GM19395 (cell line): ENCODE data around the gene FADS1.

Source experiments
- ATAC-seq: cut with Tn5 transposase; IDR thresholded peaks from one replicate; pipeline ENCODE4 v1.9.1; 2021; ENCODE audit warnings: mild to moderate bottlenecking, moderate library complexity; ENCODE audit not compliant: unreplicated experiment

The FADS1 gene

DNA sequence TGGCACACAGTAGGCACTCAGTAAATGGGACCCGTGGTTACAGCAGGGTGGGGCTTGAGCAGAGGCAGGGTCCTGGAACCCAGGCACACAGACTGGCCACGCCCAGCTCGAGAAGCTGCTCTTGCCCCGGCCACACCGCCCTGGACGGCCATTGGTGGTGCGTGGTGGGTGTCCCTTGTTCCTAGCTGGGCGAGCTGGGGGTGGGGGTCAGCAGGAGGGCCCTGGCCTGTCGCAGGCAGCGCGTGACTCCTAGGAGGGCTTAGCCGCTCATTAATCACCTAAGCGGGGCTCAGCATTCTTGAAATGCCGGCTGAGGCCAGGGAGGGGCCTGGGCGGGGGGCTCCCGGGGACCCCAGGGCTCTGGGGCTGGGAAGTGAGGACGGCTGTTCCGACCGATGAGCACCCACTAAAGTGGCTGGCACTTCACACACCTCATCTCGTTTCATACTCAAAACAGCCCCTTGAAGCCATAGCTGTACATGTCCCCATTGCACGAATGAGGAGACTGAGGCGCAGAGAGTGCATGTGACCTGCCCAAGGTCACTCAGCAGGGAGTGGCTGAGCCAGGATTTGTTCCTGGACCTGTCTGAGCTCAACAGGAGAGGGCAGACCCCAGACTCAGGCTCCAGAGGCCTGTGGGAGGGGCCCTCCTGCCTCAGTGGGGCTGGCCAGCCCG, 52.7 kb downstream of the FADS1 start:
- ATAC-seq, result no peak

DNA sequence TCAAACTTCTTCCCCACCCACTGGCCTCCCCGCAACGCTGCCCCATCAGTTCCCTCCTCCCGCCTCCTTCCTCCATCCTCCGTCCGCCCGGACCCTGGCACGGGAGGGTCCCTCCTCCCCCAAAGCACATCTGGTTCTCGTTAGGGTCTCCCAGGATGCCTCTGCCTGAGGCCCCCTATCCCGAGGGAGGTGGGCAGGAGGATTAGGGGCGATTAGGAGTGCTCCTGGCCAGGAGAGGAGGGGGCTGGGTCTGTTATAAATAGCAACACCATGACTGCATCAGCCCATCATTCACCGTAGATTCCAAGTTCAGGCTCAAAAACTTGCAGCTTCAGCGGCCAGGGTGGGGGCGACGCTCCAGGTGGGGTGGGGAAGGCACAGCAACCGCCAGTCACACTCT, 54.0 kb downstream of the FADS1 start:
- no peak for ATAC-seq

DNA sequence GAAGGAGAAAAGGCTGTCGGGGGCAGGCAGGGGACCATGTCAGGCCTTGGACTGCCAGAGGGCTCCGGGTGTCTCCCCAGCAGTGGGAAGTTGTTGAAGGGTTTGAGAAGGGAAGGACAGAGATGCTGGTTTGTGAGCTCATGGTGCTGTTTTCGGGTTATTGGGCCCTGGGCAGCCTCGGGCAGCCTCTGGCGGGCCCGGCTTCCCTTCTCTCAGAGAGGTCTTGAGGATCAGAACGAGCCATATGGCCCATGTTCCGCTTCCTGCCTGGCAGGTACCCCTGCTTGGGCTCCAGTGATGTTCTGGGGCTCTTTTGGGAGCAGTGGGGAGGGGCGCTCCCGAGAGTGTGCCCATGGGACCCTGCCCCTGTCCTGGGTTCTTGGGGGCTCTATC, 54.6 kb downstream of the FADS1 start:
- ATAC-seq, result no peak

DNA sequence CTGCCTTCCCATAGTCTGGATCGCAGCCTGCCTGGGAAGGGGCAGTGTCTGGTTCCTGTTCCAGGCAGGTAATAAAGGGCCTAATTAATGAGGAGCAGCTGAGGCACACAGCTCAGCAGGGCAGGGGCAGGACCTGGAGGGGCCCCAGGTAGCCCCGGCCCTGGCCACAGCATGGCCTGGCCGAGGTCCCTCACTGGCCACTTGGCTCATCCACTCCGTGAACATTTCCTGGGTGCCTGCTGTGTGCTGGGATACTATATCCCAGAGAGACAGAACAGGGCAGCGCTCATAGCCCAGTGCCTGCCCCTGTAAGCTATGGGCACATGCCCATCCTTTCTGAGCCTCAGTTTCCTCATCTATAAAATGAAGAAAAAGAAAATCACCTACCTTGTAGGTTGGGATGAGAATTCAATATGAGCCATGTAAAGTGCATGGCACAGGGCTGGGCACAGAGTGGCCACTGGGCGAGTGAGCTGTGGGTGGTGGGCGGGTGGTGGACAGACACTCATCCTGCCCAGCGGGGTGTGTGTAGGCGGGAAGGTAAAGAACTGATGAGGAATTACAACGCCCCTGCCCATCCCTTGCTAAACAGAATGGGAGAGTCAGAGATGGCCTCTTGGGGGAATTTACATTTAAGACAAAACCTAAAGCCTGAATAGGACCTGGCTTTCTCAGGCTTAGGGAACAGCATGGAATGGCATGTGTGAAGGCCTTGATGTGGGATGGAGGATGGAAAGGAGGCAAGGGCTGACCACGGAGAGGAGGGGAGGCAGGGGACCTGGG, 55.2 kb downstream of the FADS1 start:
- ATAC-seq, result no peak

DNA sequence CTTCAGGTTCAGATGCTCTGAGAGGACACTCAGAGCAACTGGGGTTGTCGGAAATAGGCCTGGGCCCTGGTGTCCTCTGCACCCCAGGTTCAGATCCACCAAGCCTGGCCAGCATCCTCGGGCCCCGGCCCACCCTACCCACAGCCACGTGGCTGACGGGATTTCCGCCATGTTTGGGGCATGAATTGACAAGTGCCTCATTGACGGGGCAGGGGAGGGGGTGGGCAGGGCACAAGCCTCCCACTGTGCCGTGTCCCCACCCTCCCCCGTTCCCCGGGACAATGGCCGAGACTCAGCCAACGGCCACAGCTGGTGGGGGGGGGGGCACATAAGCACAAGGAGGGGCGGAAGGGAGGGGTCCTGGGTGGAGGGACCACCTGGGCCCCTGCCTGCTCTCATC, 55.9 kb downstream of the FADS1 start:
- no peak for ATAC-seq

DNA sequence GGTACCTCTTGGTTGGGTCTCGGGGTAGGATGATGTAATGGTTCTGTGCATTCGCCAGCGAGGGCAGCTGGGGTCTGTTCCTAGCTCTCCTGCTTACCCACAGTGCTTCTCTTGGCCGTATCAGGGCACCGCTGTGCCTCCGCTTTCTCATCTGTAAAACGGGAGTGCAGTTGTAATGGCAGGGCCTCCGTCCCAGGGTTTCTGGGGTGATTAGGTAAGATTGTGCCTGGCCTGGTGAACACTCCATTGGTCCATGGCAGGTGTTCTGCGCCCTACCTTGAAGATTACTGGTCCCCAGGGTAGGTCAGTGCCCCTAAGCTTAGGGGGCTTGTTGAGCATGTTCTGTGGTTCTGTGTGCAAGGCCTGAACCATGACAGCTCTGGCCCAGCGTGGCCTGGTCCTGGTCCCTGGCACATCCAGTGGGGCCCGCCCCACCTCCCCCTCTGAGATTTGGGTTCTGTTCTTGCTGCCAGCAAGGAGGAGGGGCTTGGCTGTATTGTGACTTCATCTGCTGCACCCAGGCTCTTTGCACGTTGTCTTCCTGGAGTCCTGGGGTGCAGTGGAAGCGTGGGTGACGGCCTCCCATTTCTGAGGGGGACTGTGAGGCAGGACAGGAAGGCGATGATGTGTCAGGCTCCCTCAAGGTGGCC, 59.5 kb downstream of the FADS1 start:
- no peak for ATAC-seq

DNA sequence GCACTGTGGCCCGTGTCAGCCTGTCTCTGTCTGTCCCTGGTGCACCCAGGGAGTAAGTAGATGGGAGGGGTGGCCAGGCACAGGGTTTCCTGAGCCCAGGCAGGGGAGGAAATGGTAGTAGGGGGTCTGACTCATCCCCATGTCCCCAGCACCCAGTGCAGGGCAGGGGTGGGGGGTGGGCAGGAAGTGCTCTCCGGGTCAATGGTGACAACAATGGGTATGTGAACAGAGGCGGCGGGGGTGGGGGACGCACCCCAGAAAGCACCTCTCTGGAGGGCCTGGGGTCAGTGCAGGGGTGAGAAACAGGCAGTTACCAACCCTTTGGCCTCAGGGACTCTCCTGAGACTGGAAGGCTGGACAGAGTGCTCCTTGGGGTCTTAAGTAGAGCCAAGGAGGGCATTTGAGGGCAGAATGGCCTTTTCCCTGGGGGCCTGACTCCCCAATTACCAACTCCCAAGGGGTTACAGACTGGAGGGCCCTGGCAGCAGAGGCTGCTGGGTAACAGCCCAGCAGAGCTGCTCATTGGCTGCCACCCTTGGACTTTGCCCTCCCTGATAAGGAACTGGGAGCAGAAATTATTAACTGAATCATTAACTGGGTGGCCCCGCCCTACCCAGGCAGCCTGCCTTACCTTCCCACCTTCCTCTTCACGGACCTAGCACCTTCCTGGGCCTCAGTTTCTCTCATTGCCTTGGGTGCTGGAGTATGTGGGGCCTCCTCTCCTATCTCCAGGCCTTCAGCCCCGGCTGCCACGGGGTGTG, 60.2 kb downstream of the FADS1 start:
- no peak for ATAC-seq

DNA sequence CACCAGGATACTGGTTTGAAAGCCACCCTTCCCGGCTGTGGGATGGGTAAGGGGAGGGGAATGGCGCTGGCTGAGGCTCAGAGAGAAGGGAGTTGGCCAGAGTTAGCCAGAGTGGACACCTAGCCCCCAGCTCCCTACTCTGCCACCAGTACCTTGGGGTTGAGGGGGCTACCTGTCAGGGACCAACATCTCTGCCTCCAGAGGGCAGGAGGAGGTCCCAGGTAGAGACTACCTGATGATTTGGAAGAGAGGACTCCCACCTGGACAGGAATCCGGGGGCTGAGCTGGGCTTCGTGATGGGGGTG, 60.7 kb downstream of the FADS1 start:
- no peak for ATAC-seq

DNA sequence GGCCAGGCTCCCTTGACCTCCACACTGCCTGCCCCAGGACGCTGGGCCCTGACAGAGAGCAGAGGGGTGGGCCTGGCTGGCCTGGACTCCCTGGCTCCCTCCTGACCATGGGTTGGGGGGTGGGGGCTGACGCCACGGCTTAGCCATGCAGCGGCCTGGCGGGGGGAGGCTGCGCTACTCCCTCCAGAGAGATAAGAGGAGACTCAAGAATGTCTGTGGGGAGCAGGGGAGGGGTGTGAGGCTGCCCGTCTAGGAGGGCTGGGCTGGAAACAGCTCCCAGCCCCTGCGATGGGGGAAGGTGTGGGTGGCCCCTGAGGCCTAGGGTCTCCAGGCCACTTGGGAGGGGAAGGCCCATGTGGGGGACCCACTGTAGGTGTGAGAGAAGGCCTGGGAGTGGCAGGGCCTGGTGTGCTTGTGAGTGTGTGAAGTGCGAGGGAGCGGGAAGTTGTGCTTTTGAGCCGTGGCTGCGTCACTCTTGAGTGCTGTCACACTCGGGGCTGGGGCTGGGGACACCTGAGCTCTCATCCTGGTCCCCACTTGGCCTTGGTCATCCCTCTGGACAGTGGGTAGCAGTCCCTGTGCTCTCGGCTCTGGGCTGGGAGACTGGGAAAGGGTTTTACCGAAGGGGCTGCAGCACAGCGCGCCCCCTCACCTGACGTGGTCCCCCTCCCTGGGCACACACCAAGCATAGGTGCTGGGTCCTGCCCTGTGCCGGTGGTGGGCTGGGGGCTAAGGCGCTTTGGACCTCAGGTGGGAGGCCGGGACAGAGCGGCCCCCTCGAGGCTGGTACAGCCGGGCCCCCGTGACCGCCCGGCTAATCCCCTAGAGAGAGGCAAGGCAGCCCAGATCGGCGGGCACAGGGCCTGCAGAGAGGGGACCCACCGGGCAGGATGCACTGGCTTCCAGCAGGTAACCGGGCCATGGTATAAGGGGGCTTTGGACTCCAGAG, 62.0 kb downstream of the FADS1 start:
- ATAC-seq, result no peak

DNA sequence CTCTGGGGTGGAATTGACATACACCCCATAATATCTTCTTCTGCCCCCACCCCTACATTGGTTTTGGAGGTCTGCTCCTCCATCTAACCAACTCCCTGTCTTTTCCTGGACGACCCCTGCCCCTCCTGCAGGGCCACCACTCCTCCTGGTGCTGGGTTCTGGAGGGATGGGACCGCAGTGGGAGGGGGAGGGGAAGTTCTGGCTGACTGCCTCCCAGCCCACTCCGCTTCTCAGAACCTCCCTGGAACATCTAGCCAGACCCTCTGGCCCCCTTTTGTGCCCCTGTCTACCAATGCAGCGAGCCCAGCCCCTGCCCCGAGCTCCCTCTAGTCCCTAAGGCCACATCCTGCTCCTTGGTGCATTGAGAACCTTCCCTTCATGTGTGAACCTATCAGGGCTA, 63.1 kb downstream of the FADS1 start:
- ATAC-seq, result no peak

DNA sequence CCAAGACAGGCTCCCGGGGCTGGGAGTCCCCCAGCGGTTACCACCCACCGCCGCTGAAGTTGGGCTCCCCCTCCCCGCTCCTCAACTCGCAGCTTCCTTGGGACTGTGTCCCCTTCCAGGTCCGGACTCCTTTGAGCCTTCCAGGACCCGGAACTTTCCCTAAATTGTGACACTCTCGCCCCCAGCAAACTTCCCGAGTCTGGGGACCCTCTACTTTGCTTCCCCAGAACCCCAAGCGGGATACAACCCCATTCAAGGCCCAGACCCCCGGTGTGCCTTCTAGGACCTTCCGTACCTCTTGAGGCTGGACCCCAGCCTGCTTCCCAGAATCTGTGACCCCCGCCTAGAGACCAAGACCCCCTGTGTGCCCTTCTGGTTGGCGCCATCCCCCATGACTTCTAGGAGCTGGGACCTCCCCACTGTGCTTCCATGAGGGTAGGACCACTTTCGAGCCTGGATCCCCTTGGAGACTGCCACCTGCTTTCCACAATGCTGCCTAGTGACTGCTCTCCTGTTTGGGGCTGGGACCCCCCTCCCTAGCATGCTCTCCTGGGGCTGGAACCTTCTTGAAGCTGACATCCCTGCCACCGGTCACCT, 63.8 kb downstream of the FADS1 start:
- no peak for ATAC-seq

DNA sequence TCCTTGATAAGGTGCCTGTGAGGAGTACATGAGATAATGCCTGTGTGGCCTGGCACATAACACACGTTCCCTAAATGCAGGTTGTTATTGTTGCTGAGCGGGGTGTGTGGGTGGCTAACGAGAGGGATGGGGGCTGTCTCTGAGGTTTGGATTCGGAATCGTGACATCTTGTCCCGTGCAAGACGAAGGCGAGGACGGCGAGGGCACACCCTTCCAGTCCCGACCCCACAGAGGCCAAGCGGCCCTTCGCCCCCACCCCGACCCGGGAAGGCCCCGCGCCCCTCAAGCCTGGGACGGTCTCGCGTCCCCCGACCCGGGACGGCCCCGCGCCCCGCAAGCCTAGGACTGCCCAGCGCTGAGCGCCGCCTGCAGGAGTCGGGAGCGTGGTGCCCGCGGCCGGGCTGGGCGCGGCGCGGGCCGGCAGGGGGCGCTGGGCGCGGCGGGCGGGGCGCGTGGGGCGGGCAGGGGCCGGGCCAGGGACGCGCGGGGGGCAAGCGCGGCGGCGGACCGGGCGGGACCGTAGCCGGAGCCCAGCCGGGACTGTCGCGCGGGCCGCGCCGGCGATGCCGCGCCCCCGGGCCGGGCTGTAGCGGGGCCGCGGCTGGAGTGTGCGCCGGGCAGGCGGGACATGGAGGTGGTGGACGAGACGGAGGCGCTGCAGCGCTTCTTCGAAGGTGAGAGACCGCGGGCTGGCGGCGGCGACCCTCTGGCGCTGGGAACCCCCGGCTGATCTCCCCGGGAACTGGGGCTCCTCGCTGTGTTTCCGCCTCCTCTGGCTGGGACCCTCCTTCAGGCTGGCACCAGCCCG, 64.5 kb downstream of the FADS1 start, which contains the start of gene MYRF:
Gene MYRF, plus strand, starts transcription at position 520 of the 808 bp plus-strand sequence. Its CDS starts 109 bp downstream, at position 629.
- no peak for ATAC-seq

DNA sequence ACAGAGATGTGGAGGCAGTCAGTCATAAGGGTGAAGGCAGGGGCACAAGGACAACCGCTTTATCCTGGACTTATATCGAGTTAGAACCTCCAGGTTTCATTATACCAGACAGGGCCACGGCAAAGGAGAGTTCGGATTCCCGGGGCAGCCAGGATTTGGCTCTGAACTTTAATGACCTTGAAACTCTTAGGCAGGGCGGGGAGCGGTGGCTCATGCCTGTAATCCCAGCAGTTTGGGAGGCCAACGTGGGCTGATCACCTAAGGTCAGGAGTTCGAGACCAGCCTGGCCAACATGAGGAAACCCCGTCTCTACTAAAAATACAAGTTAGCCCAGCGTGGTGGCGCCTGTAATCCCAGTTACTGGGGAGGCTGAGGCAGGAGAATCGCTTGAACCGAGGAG, 65.4 kb downstream of the FADS1 start:
- no peak for ATAC-seq

DNA sequence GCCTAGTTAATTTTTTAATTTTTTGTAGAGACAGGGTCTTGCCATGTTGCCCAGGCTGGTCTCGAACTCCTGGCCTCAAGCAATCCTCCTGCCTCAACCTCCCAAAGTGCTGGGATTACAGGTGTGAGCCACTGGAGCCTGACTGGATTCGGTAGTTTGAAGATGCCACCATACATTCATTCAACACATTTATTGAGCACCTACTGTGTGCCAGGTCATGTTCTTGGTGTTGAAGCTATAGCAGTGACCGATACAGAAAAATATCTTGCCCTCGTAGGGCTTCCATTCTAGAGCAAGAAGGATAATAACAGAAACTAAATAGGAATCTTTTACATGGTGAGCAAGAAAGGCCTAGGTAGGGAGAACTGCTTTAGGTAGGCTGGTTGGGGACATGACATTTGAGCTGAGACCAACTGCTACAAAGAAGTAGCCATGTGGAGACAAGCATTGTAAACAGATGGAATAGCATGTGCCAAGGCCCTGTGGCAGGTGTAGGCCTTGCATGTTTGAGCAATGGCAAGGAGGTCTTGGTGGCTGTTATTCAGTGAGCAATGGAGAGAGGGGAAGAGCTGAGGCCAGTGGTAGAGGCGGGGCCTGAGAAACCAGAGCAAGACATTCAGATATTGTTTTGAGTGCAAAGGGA, 66.1 kb downstream of the FADS1 start:
- no peak for ATAC-seq
